ENCODE results near the gene ZSCAN5A. TPM values are rescaled to one million over a fixed set of nuclear protein-coding genes. Genes with fewer than 3 reads are reported as not detected.

ZSCAN5A gene
- total RNA-seq, 3 donors from 2014 or later (not counting 1 experiment from before 2014, with no cell fraction given): 6.7 to 10.2 (median 7.9) TPM

GRCh38 chr19:56299688-56300087 is 15.0 kb downstream of the ZSCAN5A start:
- H3K27me3 Mint-ChIP-seq (ENCODE audit: low read depth in 2 of 2): no peaks in the 10 kb centered on the region
- no peaks in the 10 kb centered on the region for H3K9me3 Mint-ChIP-seq
- H3K4me1 ChIP-seq (ENCODE audit: control insufficient read depth, insufficient read depth, low read length): peaks cover 17% of the 10 kb centered on the region
- no peak for TF ChIP-seq CTCF (IDR thresholded peaks at IDR 0.05)
- no peaks in the 10 kb centered on the region for H3K36me3 Mint-ChIP-seq
- no peaks in the 10 kb centered on the region for H3K9me3 ChIP-seq (ENCODE audit: control insufficient read depth, insufficient read depth, low read length)
- no peak overlapping the region for H3K27ac ChIP-seq (ENCODE audit: low read length)
- ATAC-seq: no peak
- peak overlapping the region in 1 of 2 donors; percentile 81 for H3K27ac Mint-ChIP-seq
- H3K4me1 Mint-ChIP-seq: peaks cover 13 to 26% of the 10 kb centered on the region in 2 donors
- no peak for DNase-seq
- 97% methylated on average over 3 of the region's 3 CpGs for WGBS (ENCODE audit: insufficient coverage)
- no peak overlapping the region for H3K4me3 ChIP-seq (ENCODE audit: low read length)
- no peaks in the 10 kb centered on the region for H3K27me3 ChIP-seq (ENCODE audit: control insufficient read depth, insufficient read depth, low read length)
- intact Hi-C loops (cut with micrococcal nuclease): no loop called here
- H3K36me3 ChIP-seq (ENCODE audit: control insufficient read depth, insufficient read depth, low read length): no peaks in the 10 kb centered on the region
- no peak overlapping the region for H3K4me3 Mint-ChIP-seq

- DNase-seq (no peak), ATAC-seq (no peak)
- Mint-ChIP-seq H3K27ac (no peak overlapping the region), H3K9me3 (no peaks in the 10 kb centered on the region), H3K4me3 (no peak overlapping the region), H3K4me1 (peaks cover 7 to 8% of the 10 kb centered on the region in 2 donors), H3K27me3 (ENCODE audit: low read depth in 2 of 2) (no peaks in the 10 kb centered on the region), H3K36me3 (no peaks in the 10 kb centered on the region)
- no peak for TF ChIP-seq CTCF (IDR thresholded peaks at IDR 0.05)
- Histone ChIP-seq H3K9me3 (ENCODE audit: control insufficient read depth, insufficient read depth, low read length) (no peaks in the 10 kb centered on the region), H3K36me3 (ENCODE audit: control insufficient read depth, insufficient read depth, low read length) (no peaks in the 10 kb centered on the region), H3K4me3 (ENCODE audit: low read length) (no peak overlapping the region), H3K27me3 (ENCODE audit: control insufficient read depth, insufficient read depth, low read length) (no peaks in the 10 kb centered on the region), H3K4me1 (ENCODE audit: control insufficient read depth, insufficient read depth, low read length) (peaks cover 8% of the 10 kb centered on the region), H3K27ac (ENCODE audit: low read length) (no peak overlapping the region)
- 90% methylated on average over 3 of the region's 3 CpGs for WGBS (ENCODE audit: insufficient coverage)
- intact Hi-C loops (cut with micrococcal nuclease): no loop called here
Measured at GRCh38 chr19:56297010-56297409, 17.6 kb downstream of the ZSCAN5A start.

GRCh38 chr19:56295531-56296455 is 18.8 kb downstream of the ZSCAN5A start:
- intact Hi-C loops (cut with micrococcal nuclease): no loop called here
- H3K36me3 ChIP-seq (ENCODE audit: control insufficient read depth, insufficient read depth, low read length): no peaks in the 10 kb centered on the region
- no peaks in the 10 kb centered on the region for H3K9me3 Mint-ChIP-seq
- ATAC-seq: no peak
- H3K4me1 ChIP-seq (ENCODE audit: control insufficient read depth, insufficient read depth, low read length): no peaks in the 10 kb centered on the region
- no peaks in the 10 kb centered on the region for H3K4me1 Mint-ChIP-seq
- no peaks in the 10 kb centered on the region for H3K9me3 ChIP-seq (ENCODE audit: control insufficient read depth, insufficient read depth, low read length)
- H3K27me3 Mint-ChIP-seq (ENCODE audit: low read depth in 2 of 2): no peaks in the 10 kb centered on the region
- 95% methylated on average over 21 of the region's 22 CpGs for WGBS (ENCODE audit: insufficient coverage)
- TF ChIP-seq CTCF (IDR thresholded peaks at IDR 0.05): no peak
- no peaks in the 10 kb centered on the region for H3K27me3 ChIP-seq (ENCODE audit: control insufficient read depth, insufficient read depth, low read length)
- H3K27ac Mint-ChIP-seq: no peak overlapping the region
- H3K36me3 Mint-ChIP-seq: no peaks in the 10 kb centered on the region
- no peak for DNase-seq
- H3K27ac ChIP-seq (ENCODE audit: low read length): no peak overlapping the region
- H3K4me3 Mint-ChIP-seq: no peak overlapping the region
- no peak overlapping the region for H3K4me3 ChIP-seq (ENCODE audit: low read length)
